SK-N-SH (cell line): ENCODE results near the gene PRR19. TPM values are rescaled to one million over a fixed set of nuclear protein-coding genes. Genes with fewer than 3 reads are reported as not detected.

ENCODE experiments used
- CTCF ChIA-PET: fragments of 300-600, 350-600 bp; formaldehyde crosslinking; extraction: SDS; loops from one replicate; lab custom pipeline; 2021; lab: Yijun Ruan, JAX
- POLR2A ChIA-PET: fragments of 350-600 bp; sonication (Branson Sonifier 250); formaldehyde crosslinking; extraction: SDS; loops from one replicate; lab custom pipeline; 2020; ENCODE audit warnings: antibody characterized with exemption, inconsistent platforms; lab: Yijun Ruan, JAX
- DNase-seq: peaks from one replicate; pipeline ENCODE4 v3.0.0; 2012
- H2AFZ ChIP-seq: fragments of 200-600 bp; sonication (generic); 2 replicates; pipeline ENCODE4 v1.8.1; 2016; ENCODE audit warnings: antibody characterized with exemption, mild to moderate bottlenecking, low read depth
- H3F3A ChIP-seq: fragments of 200-600 bp; sonication (generic); replicated peaks from 2 replicates; pipeline ENCODE3; 2016; ENCODE audit warnings: antibody characterized with exemption, mild to moderate bottlenecking; ENCODE audit not compliant: insufficient read depth
- H3K27ac ChIP-seq, 2 experiments: fragments of 200-500 bp in 1 of 2; fragments of 200-600 bp in 1 of 2; sonication (Bioruptor generic) in 1 of 2; sonication (generic), shearing (Covaris generic) in 1 of 2; 2 replicates each; pipeline versions ENCODE4 v1.5.1 to v1.6.1; 2014 to 2016; ENCODE audit warnings: low read depth in 2 of 2, inconsistent platforms in 1 of 2, low read length in 1 of 2, mild to moderate bottlenecking in 1 of 2, mixed read lengths in 1 of 2
- H3K27me3 ChIP-seq: fragments of 200-600 bp; sonication (generic), shearing (Covaris generic); 2 replicates; pipeline ENCODE4 v1.6.1; 2016; ENCODE audit warnings: mixed run types; ENCODE audit not compliant: insufficient read depth
- H3K36me3 ChIP-seq, 2 experiments: fragments of 200-500 bp in 1 of 2; fragments of 200-600 bp in 1 of 2; sonication (Bioruptor generic) in 1 of 2; sonication (generic) in 1 of 2; replicated peaks in 1 of 2; 2 replicates each; pipeline versions ENCODE3 to v1.5.1; 2014 to 2016; ENCODE audit warnings: low read length in 1 of 2, mild to moderate bottlenecking in 1 of 2; ENCODE audit not compliant: insufficient read depth in 2 of 2, control insufficient read depth in 1 of 2
- H3K4me1 ChIP-seq, 2 experiments: fragments of 200-500 bp in 1 of 2; fragments of 200-600 bp in 1 of 2; sonication (Bioruptor generic) in 1 of 2; sonication (generic), shearing (Covaris generic) in 1 of 2; 2 replicates each; pipeline versions ENCODE4 v1.5.1 to v1.6.1; 2014 to 2016; ENCODE audit warnings: low read depth in 1 of 2, low read length in 1 of 2, mixed run types in 1 of 2; ENCODE audit not compliant: insufficient read depth in 2 of 2, control insufficient read depth in 1 of 2
- H3K4me2 ChIP-seq: fragments of 200-600 bp; sonication (generic), shearing (Covaris generic); 2 replicates; pipeline ENCODE4 v1.6.1; 2017; ENCODE audit warnings: mixed run types
- H3K4me3 ChIP-seq, 2 experiments: fragments of 200-500 bp in 1 of 2; fragments of 200-600 bp in 1 of 2; sonication (Bioruptor generic) in 1 of 2; sonication (generic), shearing (Covaris generic) in 1 of 2; 2 replicates each; pipeline versions ENCODE4 v1.5.1 to v1.8.1; 2014 to 2016; ENCODE audit warnings: low read depth in 2 of 2, inconsistent platforms in 1 of 2, low read length in 1 of 2, mild to moderate bottlenecking in 1 of 2, mixed read lengths in 1 of 2, moderate library complexity in 1 of 2
- H3K79me2 ChIP-seq: fragments of 200-600 bp; sonication (generic); 2 replicates; pipeline ENCODE4 v1.8.1; 2017; ENCODE audit warnings: mild to moderate bottlenecking; ENCODE audit not compliant: insufficient read depth
- H3K9ac ChIP-seq: fragments of 200-600 bp; sonication (generic); 2 replicates; pipeline ENCODE4 v1.6.1; 2017; ENCODE audit warnings: mixed run types
- H3K9me2 ChIP-seq: fragments of 200-600 bp; sonication (generic); 2 replicates; pipeline ENCODE4 v1.6.1; 2017; ENCODE audit warnings: mixed run types
- H3K9me3 ChIP-seq: fragments of 200-600 bp; sonication (generic); 2 replicates; pipeline ENCODE4 v1.6.1; 2017; ENCODE audit warnings: mixed run types, mild to moderate bottlenecking, moderate library complexity
- H4K20me1 ChIP-seq: fragments of 200-600 bp; sonication (generic); 2 replicates; pipeline ENCODE4 v1.6.1; 2017; ENCODE audit warnings: mild to moderate bottlenecking, mixed run types; ENCODE audit not compliant: insufficient read depth
- CHD2 ChIP-seq: fragments of 150-350 bp; IDR thresholded peaks from 2 replicates; pipeline ENCODE4 v1.6.1; 2018; ENCODE audit warnings: low read length; ENCODE audit not compliant: partially characterized antibody
- ELF1 ChIP-seq: IDR thresholded peaks from 2 replicates; pipeline ENCODE4 v1.4.0; 2012
- EZH2phosphoT487 ChIP-seq: fragments of 200-600 bp; sonication (generic); IDR thresholded peaks from 2 replicates; pipeline ENCODE4 v1.6.1; 2017; ENCODE audit warnings: low read depth, mixed run types, mild to moderate bottlenecking, antibody characterized with exemption, moderate library complexity, borderline replicate concordance
- FOSL2 ChIP-seq: IDR thresholded peaks from 2 replicates; pipeline ENCODE4 v1.4.0; 2012; ENCODE audit warnings: low read depth, mild to moderate bottlenecking, moderate library complexity, borderline replicate concordance
- FOXM1 ChIP-seq: IDR thresholded peaks from 2 replicates; pipeline ENCODE4 v1.4.0; 2012; ENCODE audit warnings: low read depth, mild to moderate bottlenecking
- NFIC ChIP-seq: IDR thresholded peaks from 2 replicates; pipeline ENCODE4 v1.4.0; 2012; ENCODE audit warnings: borderline replicate concordance
- POLR2AphosphoS5 ChIP-seq: IDR thresholded peaks from 2 replicates; pipeline ENCODE4 v1.6.1; 2012; ENCODE audit warnings: low read depth, low read length
- RXRA ChIP-seq: IDR thresholded peaks from 2 replicates; pipeline ENCODE4 v1.4.0; 2012; ENCODE audit warnings: low read depth, mild to moderate bottlenecking, borderline replicate concordance
- SIN3A ChIP-seq: IDR thresholded peaks from 2 replicates; pipeline ENCODE4 v1.6.1; 2012; ENCODE audit warnings: low read depth, mild to moderate bottlenecking, low read length, moderate library complexity, borderline replicate concordance
- TAF1 ChIP-seq: IDR thresholded peaks from 2 replicates; pipeline ENCODE4 v1.6.1; 2012; ENCODE audit warnings: low read depth, mild to moderate bottlenecking, low read length, moderate library complexity, borderline replicate concordance
- WGBS: methylation state at CpG from one replicate; pipeline ENCODE4 v1.1.6; 2017; ENCODE audit warnings: low lambda C conversion rate; 5-methylcytosine and 5-hydroxymethylcytosine counted together
- polyA plus RNA-seq, 3 experiments: library from polyadenylated mRNA; depleted of rRNA; stranded (reverse); fragments of >200 nt; gene quantifications; 2 replicates each; pipeline ENCODE4 v1.2.3, GENCODE V29; 2012
- TF ChIP-seq, protein P1 (sequence below): IDR thresholded peaks from 2 replicates; pipeline ENCODE4; 2012
- TF ChIP-seq, protein P2 (sequence below): fragments of 150-350 bp; IDR thresholded peaks from 2 replicates; pipeline ENCODE4 v1.6.1; 2016; ENCODE audit warnings: mild to moderate bottlenecking, low read depth, low read length
- TF ChIP-seq, protein P3 (sequence below): fragments of 150-350 bp; IDR thresholded peaks from 2 replicates; pipeline ENCODE4 v1.6.1; 2017; ENCODE audit warnings: antibody characterized with exemption, low read length, low read depth, borderline replicate concordance
- TF ChIP-seq, protein P4 (sequence below): IDR thresholded peaks from 2 replicates; pipeline ENCODE4 v1.6.1; 2012; ENCODE audit warnings: mild to moderate bottlenecking, low read depth, low read length, moderate library complexity

PRR19 gene
- polyA plus RNA-seq, 1 of the 3 experiments (the other 2 are of a cell fraction): 1.3 TPM

DNA sequence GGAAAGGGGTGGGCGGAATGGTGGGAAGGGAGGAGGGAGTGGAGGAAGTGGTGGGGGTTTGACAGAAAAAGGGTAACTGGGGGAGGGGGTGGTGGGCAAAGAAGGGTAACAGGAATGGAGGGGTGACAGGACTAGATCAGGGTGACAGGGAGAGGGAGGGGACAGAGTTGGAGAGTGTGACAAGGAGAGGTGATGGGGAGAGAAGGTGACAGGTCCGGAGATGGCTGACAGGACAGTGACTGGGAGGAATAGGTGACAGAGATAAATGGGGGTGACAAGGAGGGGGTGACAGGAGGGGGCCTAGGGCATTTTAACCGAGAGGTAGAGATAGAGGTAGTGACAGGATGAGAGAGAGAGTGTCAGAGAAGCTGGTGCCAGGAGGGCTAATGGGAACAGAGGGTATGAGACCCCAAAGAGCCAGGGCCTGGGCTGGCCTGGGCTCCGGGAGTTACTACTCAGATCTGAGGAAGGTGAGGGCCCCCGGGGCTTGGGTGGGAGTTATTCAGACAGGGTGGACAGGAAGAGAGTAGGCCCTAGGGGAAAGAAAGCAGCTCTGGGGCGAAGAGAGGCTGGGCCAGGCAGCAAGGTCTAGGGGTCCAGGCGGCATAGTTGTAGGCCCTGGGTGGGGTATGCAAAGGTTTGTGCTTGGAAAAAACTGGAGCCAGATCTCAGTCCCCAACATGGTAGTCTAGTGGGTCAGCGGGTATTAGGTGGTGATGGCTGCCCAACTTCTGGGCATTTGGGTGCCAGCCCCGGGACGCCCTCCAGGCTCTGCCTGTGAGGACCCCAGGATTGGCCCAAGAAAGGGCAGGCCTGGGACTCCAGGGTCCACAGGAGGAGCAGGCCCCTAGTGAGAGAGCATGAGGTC is 32.2 kb upstream of the PRR19 start:
- H4K20me1 ChIP-seq: no peaks in the 10 kb centered on the region
- 35% methylated on average over 7 of the region's 10 CpGs for WGBS
- peaks cover 8% of the 10 kb centered on the region for H3F3A ChIP-seq
- ChIA-PET POLR2A (interaction anchor here (1.4 to 2.3 kb wide), 3 partner anchors 10 to 26 kb away, joined by 6 to 8 read pairs (median 7); partner anchors contain the start of gene ERF), CTCF (interaction anchor here (0.7 to 2.2 kb wide), 7 partner anchors 10 to 27 kb away, joined by 3 to 24 read pairs (median 4); no protein-coding TSS in a partner anchor)
- H3K79me2 ChIP-seq: peaks cover 54% of the 10 kb centered on the region
- H3K9me2 ChIP-seq: no peaks in the 10 kb centered on the region
- H3K9me3 ChIP-seq: no peaks in the 10 kb centered on the region
- H3K4me3 ChIP-seq: peak overlapping the region; percentile 66 to 74
- peak overlapping the region; percentile 92 to 96 for H3K27ac ChIP-seq
- H3K4me2 ChIP-seq: peak overlapping the region; percentile 90
- no peak for DNase-seq
- H3K9ac ChIP-seq: peak overlapping the region; percentile 86
- no peak overlapping the region for H2AFZ ChIP-seq
- H3K4me1 ChIP-seq: peaks cover 13 to 31% of the 10 kb centered on the region in 2 experiments; a peak in 3 of 4 replicates
- TF ChIP-seq, protein P1, sequence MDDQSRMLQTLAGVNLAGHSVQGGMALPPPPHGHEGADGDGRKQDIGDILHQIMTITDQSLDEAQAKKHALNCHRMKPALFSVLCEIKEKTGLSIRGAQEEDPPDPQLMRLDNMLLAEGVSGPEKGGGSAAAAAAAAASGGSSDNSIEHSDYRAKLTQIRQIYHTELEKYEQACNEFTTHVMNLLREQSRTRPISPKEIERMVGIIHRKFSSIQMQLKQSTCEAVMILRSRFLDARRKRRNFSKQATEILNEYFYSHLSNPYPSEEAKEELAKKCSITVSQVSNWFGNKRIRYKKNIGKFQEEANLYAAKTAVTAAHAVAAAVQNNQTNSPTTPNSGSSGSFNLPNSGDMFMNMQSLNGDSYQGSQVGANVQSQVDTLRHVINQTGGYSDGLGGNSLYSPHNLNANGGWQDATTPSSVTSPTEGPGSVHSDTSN: 0 out of 2 replicates have a peak, but pooled peaks have one; percentile 2
- TF ChIP-seq FOSL2 (no peak), SIN3A (no peak)
- peaks cover under 1 to 30% of the 10 kb centered on the region in 2 experiments for H3K36me3 ChIP-seq
- H3K27me3 ChIP-seq: no peaks in the 10 kb centered on the region

DNA sequence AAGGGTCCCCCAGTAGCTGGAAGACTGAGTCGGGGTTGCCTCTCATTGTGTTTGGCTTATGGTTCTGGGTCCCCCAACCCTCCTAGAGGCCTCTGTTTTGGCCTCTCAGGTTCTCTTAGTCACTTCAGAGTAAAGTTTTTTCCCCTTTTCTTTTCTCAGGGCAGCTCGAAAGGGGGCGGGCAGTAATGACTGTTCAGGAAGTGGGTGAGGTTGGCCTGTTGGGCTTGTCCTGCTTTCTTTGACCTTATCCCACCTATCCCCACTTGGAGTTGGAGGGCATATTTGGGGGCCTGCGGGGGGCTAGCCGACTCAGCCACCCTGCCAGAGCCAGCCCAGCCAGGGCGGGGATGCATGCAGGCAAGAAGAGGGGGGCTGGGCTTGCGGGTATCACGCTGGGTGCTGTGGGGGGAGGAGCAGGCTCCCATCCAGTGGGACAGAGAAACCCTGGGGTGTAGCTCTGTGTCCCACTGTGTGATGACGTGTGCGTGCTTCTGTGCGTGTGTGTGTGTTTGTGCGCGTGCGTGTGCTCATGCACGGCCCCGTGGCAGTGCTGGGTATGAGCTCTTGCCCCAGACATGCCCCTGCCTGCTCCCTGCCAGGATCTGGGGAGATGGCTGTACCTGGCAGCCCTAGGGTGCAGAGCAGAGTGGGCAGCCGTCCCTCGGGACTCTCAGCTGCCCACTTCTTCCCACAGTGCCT is 31.4 kb upstream of the PRR19 start:
- H3K36me3 ChIP-seq: peaks cover 8 to 34% of the 10 kb centered on the region in 2 experiments
- H3K27ac ChIP-seq: peak overlapping the region; percentile 92 to 96
- ChIA-PET CTCF (interaction anchor here (0.7 to 2.2 kb wide), 6 partner anchors 9 to 27 kb away, joined by 3 to 24 read pairs (median 4); no protein-coding TSS in a partner anchor), POLR2A (interaction anchor here (1.0 to 2.3 kb wide), 4 partner anchors 9 to 27 kb away, joined by 3 to 8 read pairs (median 6); partner anchors contain the start of gene ERF)
- H3K4me3 ChIP-seq: peak overlapping the region; percentile 66 to 74
- 11% methylated on average over 11 of the region's 18 CpGs for WGBS
- H4K20me1 ChIP-seq: no peaks in the 10 kb centered on the region
- peaks cover 62% of the 10 kb centered on the region for H3K79me2 ChIP-seq
- peaks cover 18 to 38% of the 10 kb centered on the region in 2 experiments; a peak in 3 of 4 replicates for H3K4me1 ChIP-seq
- H3K9ac ChIP-seq: peak overlapping the region; percentile 86
- DNase-seq: peak; percentile 49
- peaks cover 8% of the 10 kb centered on the region for H3F3A ChIP-seq
- no peak overlapping the region for H2AFZ ChIP-seq
- no peaks in the 10 kb centered on the region for H3K9me2 ChIP-seq
- H3K4me2 ChIP-seq: peak overlapping the region; percentile 90
- H3K9me3 ChIP-seq: no peaks in the 10 kb centered on the region
- H3K27me3 ChIP-seq: no peaks in the 10 kb centered on the region
- TF ChIP-seq FOXM1: no peak
- no peak; the same call in 1 of the 2 replicates for TF ChIP-seq TAF1
- 0 out of 2 replicates have a peak, but pooled peaks have one; percentile 13 for TF ChIP-seq ELF1
- TF ChIP-seq EZH2phosphoT487: no peak
- no peak for TF ChIP-seq NFIC
- TF ChIP-seq, protein P2, sequence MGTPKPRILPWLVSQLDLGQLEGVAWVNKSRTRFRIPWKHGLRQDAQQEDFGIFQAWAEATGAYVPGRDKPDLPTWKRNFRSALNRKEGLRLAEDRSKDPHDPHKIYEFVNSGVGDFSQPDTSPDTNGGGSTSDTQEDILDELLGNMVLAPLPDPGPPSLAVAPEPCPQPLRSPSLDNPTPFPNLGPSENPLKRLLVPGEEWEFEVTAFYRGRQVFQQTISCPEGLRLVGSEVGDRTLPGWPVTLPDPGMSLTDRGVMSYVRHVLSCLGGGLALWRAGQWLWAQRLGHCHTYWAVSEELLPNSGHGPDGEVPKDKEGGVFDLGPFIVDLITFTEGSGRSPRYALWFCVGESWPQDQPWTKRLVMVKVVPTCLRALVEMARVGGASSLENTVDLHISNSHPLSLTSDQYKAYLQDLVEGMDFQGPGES: no peak
- TF ChIP-seq, protein P3, sequence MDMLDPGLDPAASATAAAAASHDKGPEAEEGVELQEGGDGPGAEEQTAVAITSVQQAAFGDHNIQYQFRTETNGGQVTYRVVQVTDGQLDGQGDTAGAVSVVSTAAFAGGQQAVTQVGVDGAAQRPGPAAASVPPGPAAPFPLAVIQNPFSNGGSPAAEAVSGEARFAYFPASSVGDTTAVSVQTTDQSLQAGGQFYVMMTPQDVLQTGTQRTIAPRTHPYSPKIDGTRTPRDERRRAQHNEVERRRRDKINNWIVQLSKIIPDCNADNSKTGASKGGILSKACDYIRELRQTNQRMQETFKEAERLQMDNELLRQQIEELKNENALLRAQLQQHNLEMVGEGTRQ: no peak
- TF ChIP-seq SIN3A: 0 out of 2 replicates have a peak, but pooled peaks have one; percentile 16
- TF ChIP-seq RXRA: no peak
- TF ChIP-seq, protein P4, sequence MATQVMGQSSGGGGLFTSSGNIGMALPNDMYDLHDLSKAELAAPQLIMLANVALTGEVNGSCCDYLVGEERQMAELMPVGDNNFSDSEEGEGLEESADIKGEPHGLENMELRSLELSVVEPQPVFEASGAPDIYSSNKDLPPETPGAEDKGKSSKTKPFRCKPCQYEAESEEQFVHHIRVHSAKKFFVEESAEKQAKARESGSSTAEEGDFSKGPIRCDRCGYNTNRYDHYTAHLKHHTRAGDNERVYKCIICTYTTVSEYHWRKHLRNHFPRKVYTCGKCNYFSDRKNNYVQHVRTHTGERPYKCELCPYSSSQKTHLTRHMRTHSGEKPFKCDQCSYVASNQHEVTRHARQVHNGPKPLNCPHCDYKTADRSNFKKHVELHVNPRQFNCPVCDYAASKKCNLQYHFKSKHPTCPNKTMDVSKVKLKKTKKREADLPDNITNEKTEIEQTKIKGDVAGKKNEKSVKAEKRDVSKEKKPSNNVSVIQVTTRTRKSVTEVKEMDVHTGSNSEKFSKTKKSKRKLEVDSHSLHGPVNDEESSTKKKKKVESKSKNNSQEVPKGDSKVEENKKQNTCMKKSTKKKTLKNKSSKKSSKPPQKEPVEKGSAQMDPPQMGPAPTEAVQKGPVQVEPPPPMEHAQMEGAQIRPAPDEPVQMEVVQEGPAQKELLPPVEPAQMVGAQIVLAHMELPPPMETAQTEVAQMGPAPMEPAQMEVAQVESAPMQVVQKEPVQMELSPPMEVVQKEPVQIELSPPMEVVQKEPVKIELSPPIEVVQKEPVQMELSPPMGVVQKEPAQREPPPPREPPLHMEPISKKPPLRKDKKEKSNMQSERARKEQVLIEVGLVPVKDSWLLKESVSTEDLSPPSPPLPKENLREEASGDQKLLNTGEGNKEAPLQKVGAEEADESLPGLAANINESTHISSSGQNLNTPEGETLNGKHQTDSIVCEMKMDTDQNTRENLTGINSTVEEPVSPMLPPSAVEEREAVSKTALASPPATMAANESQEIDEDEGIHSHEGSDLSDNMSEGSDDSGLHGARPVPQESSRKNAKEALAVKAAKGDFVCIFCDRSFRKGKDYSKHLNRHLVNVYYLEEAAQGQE: no peak
- no peak for TF ChIP-seq CHD2
- peak; percentile 32; the same call in 1 of the 2 replicates for TF ChIP-seq POLR2AphosphoS5
